Measurements from ENCODE around the gene YTHDC1. TPM values are rescaled to one million over a fixed set of nuclear protein-coding genes. Genes with fewer than 3 reads are reported as not detected.

Gene YTHDC1
- total RNA-seq, 4 donors from 2014 or later = 67.9 to 497 (median 78.3) TPM

- no peaks in the 10 kb centered on the region for H3K9me3 ChIP-seq
- H3K27ac ChIP-seq = no peak overlapping the region
- H3K4me1 ChIP-seq = no peaks in the 10 kb centered on the region
- 13 to 37% methylated on average over 1 to 2 of the region's 2 CpGs for WGBS, 2 donors (ENCODE audit: low coverage in 1 of 2)
- ATAC-seq = no peak
- H3K4me3 ChIP-seq = no peak overlapping the region
- no peaks in the 10 kb centered on the region for H3K36me3 ChIP-seq
- TF ChIP-seq POLR2A (IDR thresholded peaks at IDR 0.05) = no peak
- no peak for TF ChIP-seq POLR2AphosphoS5 (IDR thresholded peaks at IDR 0.05)
- TF ChIP-seq CTCF (IDR thresholded peaks at IDR 0.05) = no peak
- no peak for TF ChIP-seq EP300 (IDR thresholded peaks at IDR 0.05)
- H3K27me3 ChIP-seq = no peaks in the 10 kb centered on the region
Observed at GRCh38 chr4:68267433-68267944, 82.4 kb downstream of the YTHDC1 start.

GRCh38 chr4:68264875-68265565, 84.9 kb downstream of the YTHDC1 start:
- no peak for ATAC-seq
- 68 to 83% methylated on average over 3 of the region's 3 CpGs for WGBS, 2 donors (ENCODE audit: low coverage in 1 of 2)

More at GRCh38 chr4:68264875-68265565, 84.9 kb downstream of the YTHDC1 start:
- no peak for TF ChIP-seq POLR2A (IDR thresholded peaks at IDR 0.05)
- TF ChIP-seq POLR2AphosphoS5 (IDR thresholded peaks at IDR 0.05) = no peak
- no peak for TF ChIP-seq CTCF (IDR thresholded peaks at IDR 0.05)
- Histone ChIP-seq H3K27me3 (no peaks in the 10 kb centered on the region), H3K27ac (no peak overlapping the region), H3K36me3 (no peaks in the 10 kb centered on the region), H3K9me3 (no peaks in the 10 kb centered on the region), H3K4me3 (no peak overlapping the region), H3K4me1 (no peaks in the 10 kb centered on the region)

Small RNA genes lying within 50 kb of the gene (small RNA-seq; reads per million reads assigned to genes)
- gene MT2P1 = 0 reads per million in 4 donors

Other genes with a start within 250 kb of the YTHDC1 start
- gene TMPRSS11F, start 220.2 kb downstream of the YTHDC1 start, total RNA-seq = under 1 TPM in 1 of 4 donors, not detected in 3; 0.52 TPM
- 1 to 10 TPM in 2 of 4 donors, under 1 TPM in 1, not detected in 1; 0.40 to 3.2 (median 1.6) TPM for gene TMPRSS11B, start 104.4 kb downstream of the YTHDC1 start, total RNA-seq
- gene TMPRSS11E, start 97.4 kb upstream of the YTHDC1 start, total RNA-seq = 10 to 100 TPM in 1 of 4 donors, under 1 TPM in 2, not detected in 1; 0.23 to 13.0 (median 0.31) TPM
- under 1 TPM in 1 of 4 donors, not detected in 3; 0.27 TPM for gene UGT2B17, start 226.2 kb upstream of the YTHDC1 start, total RNA-seq